Smooth muscle cell (in vitro differentiated cells): Measurements from ENCODE around the gene PTCH1. TPM values are rescaled to one million over a fixed set of nuclear protein-coding genes. Genes with fewer than 3 reads are reported as not detected.

Experiments used
- DNase-seq: peaks from one replicate; lab custom pipeline; 2025; ENCODE audit not compliant: unreplicated experiment; lab: John Stamatoyannopoulos, UW
- H2AFZ ChIP-seq: fragments of 200-600 bp; sonication (generic); 2 replicates; pipeline ENCODE4 v1.6.0; 2016; ENCODE audit warnings: antibody characterized with exemption, low read depth, mild to moderate bottlenecking
- H3F3A ChIP-seq: fragments of 200-600 bp; sonication (generic); 2 replicates; pipeline ENCODE4 v1.6.0; 2017; ENCODE audit warnings: antibody characterized with exemption, low read depth
- H3K27ac ChIP-seq: fragments of 200-600 bp; sonication (generic); 2 replicates; pipeline ENCODE4 v1.5.1; 2016; ENCODE audit warnings: low read depth, mild to moderate bottlenecking
- H3K27me3 ChIP-seq: fragments of 200-600 bp; sonication (generic); 2 replicates; pipeline ENCODE4 v1.6.1; 2016; ENCODE audit warnings: low read depth, mild to moderate bottlenecking
- H3K36me3 ChIP-seq: fragments of 200-600 bp; sonication (generic); 2 replicates; pipeline ENCODE4 v1.5.1; 2016; ENCODE audit warnings: low read depth
- H3K4me1 ChIP-seq: fragments of 200-600 bp; sonication (generic); 2 replicates; pipeline ENCODE4 v1.5.1; 2016; ENCODE audit warnings: low read depth
- H3K4me2 ChIP-seq: fragments of 200-600 bp; sonication (generic); 2 replicates; pipeline ENCODE4 v1.6.0; 2016; ENCODE audit warnings: mild to moderate bottlenecking
- H3K4me3 ChIP-seq: fragments of 200-600 bp; sonication (generic); 2 replicates; pipeline ENCODE4 v1.5.1; 2016; ENCODE audit warnings: mild to moderate bottlenecking
- H3K79me2 ChIP-seq: fragments of 200-600 bp; sonication (generic); 2 replicates; pipeline ENCODE4 v1.6.0; 2016; ENCODE audit warnings: low read depth, mild to moderate bottlenecking
- H3K9ac ChIP-seq: fragments of 200-600 bp; sonication (generic); 2 replicates; pipeline ENCODE4 v1.6.0; 2016; ENCODE audit warnings: low read depth
- H3K9me3 ChIP-seq: fragments of 200-600 bp; sonication (generic); replicated peaks from 2 replicates; pipeline ENCODE4 v1.5.1; 2016; ENCODE audit warnings: low read depth
- H4K20me1 ChIP-seq: fragments of 200-600 bp; sonication (generic); 2 replicates; pipeline ENCODE4 v1.6.0; 2016; ENCODE audit warnings: low read depth
- WGBS: methylation state at CpG from one replicate; pipeline ENCODE4 v1.1.7; 2016; ENCODE audit warnings: low lambda C conversion rate; 5-methylcytosine and 5-hydroxymethylcytosine counted together
- polyA plus RNA-seq: library from polyadenylated mRNA; unstranded; fragments of >200 nt; fragmentation: Nextera tagmentation; extraction: Ambion mirVana; gene quantifications from 2 replicates; pipeline ENCODE4 v1.2.1, GENCODE V29; 2016
- total RNA-seq: library from RNA; depleted of rRNA; stranded (reverse); fragments of >200 nt; gene quantifications from 2 replicates; pipeline ENCODE4 v1.2.3, GENCODE V29; 2014
- TF ChIP-seq, protein P1 (sequence below): fragments of 200-600 bp; sonication (generic); IDR thresholded peaks from 2 replicates; pipeline ENCODE4 v1.5.1; 2017; ENCODE audit warnings: borderline replicate concordance, mild to moderate bottlenecking, antibody characterized with exemption; ENCODE audit not compliant: insufficient read depth, poor library complexity, severe bottlenecking

Gene PTCH1
- total and polyA plus RNA-seq, 2 experiments from 2014 or later: 5.8 to 6.3 TPM

DNA sequence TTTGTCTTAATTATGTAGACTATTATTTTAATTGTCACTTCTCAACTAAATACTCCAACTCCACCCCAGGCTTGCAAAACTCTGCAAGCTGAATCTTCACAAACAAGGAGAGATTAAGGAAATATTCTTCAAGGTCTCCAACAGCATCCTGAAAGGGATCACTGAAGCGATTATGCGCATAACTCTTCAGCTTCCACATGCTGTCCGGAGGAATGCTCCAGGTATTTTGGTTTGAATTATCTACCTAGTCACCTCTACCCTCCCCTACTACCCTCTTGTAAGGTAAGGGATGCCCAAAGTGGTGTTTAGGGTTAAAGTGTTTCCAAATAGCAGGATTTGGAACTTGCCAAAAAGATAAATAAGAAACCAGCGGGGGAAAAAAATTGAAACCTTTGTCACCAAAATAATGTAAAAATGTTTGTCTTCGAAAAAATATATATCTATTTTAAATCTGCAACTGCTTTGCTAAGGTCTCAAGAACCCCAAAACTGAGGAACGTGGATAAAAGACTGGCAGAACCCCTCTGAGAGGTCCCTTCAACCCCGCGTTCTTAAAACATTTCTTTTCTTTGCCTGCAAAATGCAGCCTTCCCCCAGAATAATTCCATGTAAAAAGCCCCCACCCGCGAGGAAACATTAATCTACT, 11.6 kb downstream of the PTCH1 start:
- peaks cover 20% of the 10 kb centered on the region for H3K79me2 ChIP-seq
- H3K9me3 ChIP-seq: no peaks in the 10 kb centered on the region
- TF ChIP-seq, protein P1, sequence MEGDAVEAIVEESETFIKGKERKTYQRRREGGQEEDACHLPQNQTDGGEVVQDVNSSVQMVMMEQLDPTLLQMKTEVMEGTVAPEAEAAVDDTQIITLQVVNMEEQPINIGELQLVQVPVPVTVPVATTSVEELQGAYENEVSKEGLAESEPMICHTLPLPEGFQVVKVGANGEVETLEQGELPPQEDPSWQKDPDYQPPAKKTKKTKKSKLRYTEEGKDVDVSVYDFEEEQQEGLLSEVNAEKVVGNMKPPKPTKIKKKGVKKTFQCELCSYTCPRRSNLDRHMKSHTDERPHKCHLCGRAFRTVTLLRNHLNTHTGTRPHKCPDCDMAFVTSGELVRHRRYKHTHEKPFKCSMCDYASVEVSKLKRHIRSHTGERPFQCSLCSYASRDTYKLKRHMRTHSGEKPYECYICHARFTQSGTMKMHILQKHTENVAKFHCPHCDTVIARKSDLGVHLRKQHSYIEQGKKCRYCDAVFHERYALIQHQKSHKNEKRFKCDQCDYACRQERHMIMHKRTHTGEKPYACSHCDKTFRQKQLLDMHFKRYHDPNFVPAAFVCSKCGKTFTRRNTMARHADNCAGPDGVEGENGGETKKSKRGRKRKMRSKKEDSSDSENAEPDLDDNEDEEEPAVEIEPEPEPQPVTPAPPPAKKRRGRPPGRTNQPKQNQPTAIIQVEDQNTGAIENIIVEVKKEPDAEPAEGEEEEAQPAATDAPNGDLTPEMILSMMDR: no peak
- peak overlapping the region; percentile 90 for H3K4me3 ChIP-seq
- WGBS: 13% methylated on average over 10 of the region's 10 CpGs
- H3K4me2 ChIP-seq: peak overlapping the region; percentile 96
- H3K4me1 ChIP-seq: peaks cover 16% of the 10 kb centered on the region
- DNase-seq: no peak
- H3K27ac ChIP-seq: no peak overlapping the region
- H3F3A ChIP-seq: peaks cover 22% of the 10 kb centered on the region
- no peak overlapping the region for H2AFZ ChIP-seq
- no peaks in the 10 kb centered on the region for H3K27me3 ChIP-seq
- H4K20me1 ChIP-seq: peaks cover 50% of the 10 kb centered on the region
- H3K36me3 ChIP-seq: no peaks in the 10 kb centered on the region
- H3K9ac ChIP-seq: no peak overlapping the region

GRCh38 chr9:95504053-95504963, 12.5 kb downstream of the PTCH1 start:
- Histone ChIP-seq H3K4me3 (peak overlapping the region; percentile 90), H3K36me3 (no peaks in the 10 kb centered on the region), H3K27ac (no peak overlapping the region), H3F3A (peaks cover 18% of the 10 kb centered on the region), H3K9me3 (no peaks in the 10 kb centered on the region), H4K20me1 (peaks cover 59% of the 10 kb centered on the region), H2AFZ (no peak overlapping the region), H3K27me3 (no peaks in the 10 kb centered on the region), H3K9ac (no peak overlapping the region), H3K79me2 (peaks cover 20% of the 10 kb centered on the region), H3K4me1 (peaks cover 16% of the 10 kb centered on the region), H3K4me2 (peak overlapping the region; percentile 96)
- 34% methylated on average over 15 of the region's 15 CpGs for WGBS
- TF ChIP-seq, protein P1: no peak
- DNase-seq: no peak

DNA sequence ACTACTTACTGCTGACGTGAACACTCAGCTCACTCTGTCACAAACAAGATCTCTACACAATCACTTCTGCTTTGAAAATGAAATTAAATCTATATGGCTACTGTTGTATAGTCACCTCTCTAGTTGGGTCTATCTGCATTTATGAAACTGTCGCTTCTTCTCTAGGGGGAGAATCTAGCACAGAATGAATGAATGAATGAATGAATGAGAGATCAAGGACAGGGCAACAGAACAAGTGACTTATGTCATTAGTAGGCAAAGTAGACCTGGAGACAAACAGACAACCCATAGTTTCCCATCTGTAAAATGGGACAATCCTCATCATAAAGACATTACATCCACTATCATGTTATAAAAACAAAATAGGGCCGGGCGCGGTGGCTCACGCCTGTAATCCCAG, 13.4 kb downstream of the PTCH1 start:
- Histone ChIP-seq H3K4me2 (no peak overlapping the region), H3K4me3 (peak overlapping the region; percentile 35), H3K4me1 (peaks cover 22% of the 10 kb centered on the region), H3K36me3 (no peaks in the 10 kb centered on the region), H4K20me1 (peaks cover 69% of the 10 kb centered on the region), H3K9ac (no peak overlapping the region), H3K9me3 (no peaks in the 10 kb centered on the region), H3K27me3 (no peaks in the 10 kb centered on the region), H2AFZ (no peak overlapping the region), H3K79me2 (peaks cover 24% of the 10 kb centered on the region), H3K27ac (no peak overlapping the region), H3F3A (peaks cover 18% of the 10 kb centered on the region)
- 86% methylated on average over 6 of the region's 6 CpGs for WGBS
- DNase-seq: no peak
- TF ChIP-seq, protein P1: no peak
